HepG2 (cell line): Measurements from ENCODE around the gene PROP1. TPM values are rescaled to one million over a fixed set of nuclear protein-coding genes. Genes with fewer than 3 reads are reported as not detected.

Experiments used
- ATAC-seq: fragments of 200-7000 bp; cut with Tn5 transposase; 3 replicates; pipeline ENCODE4 v1.9.1; 2020; ENCODE audit warnings: mild to moderate bottlenecking, moderate library complexity
- BruUV-seq: library from RNA; stranded (reverse); fragments of 400-500 nt; replicated peaks from 2 replicates; lab custom pipeline; 2021; lab: Mats Ljungman, UMichigan
- CTCF ChIA-PET: fragments of 300-600 bp; formaldehyde crosslinking; extraction: SDS; loops from one replicate; lab custom pipeline; 2021; ENCODE audit warnings: low total read pairs, inconsistent platforms, low intra/inter-chr PET ratio; lab: Yijun Ruan, JAX
- POLR2A ChIA-PET: fragments of 350-600 bp; sonication (Branson Sonifier 250); formaldehyde crosslinking; loops from one replicate; lab custom pipeline; 2020; ENCODE audit warnings: antibody characterized with exemption, inconsistent platforms; lab: Yijun Ruan, JAX
- DNase-seq: peaks from one replicate; pipeline ENCODE4 v3.0.0-alpha.2; 2015; ENCODE audit warnings: low spot score
- FAIRE-seq: peaks from 3 replicates; lab custom pipeline; 2011; peaks lifted over from hg19 to GRCh38; lab: Jason Lieb, UNC
- H2AFZ ChIP-seq: one replicate; pipeline ENCODE4 v1.6.1; 2011; ENCODE audit warnings: low read length, inconsistent platforms
- H3K27ac ChIP-seq: fragments of 300-600 bp; 3 replicates; pipeline ENCODE4 v1.8.0; 2011; ENCODE audit warnings: mixed run types, mild to moderate bottlenecking, mixed read lengths, low read length, inconsistent platforms; ENCODE audit not compliant: insufficient read depth; ENCODE audit errors: extremely low read length
- H3K27me3 ChIP-seq, 2 experiments: fragments of 200-600 bp in 1 of 2; 2 replicates in 1 of 2; 3 replicates in 1 of 2; pipeline versions ENCODE4 v1.6.0 to v1.8.0; 2011; ENCODE audit warnings: low read length in 2 of 2, mild to moderate bottlenecking in 2 of 2, moderate library complexity in 2 of 2, inconsistent platforms in 1 of 2; ENCODE audit not compliant: insufficient read depth in 2 of 2, control insufficient read depth in 1 of 2
- H3K36me3 ChIP-seq, 2 experiments: fragments of 200-600 bp in 1 of 2; replicated peaks in 1 of 2; 2 replicates in 1 of 2; 3 replicates in 1 of 2; pipeline versions ENCODE4 v1.5.1 to v1.8.0; 2011; ENCODE audit warnings: low read length in 2 of 2, inconsistent platforms in 1 of 2; ENCODE audit not compliant: insufficient read depth in 2 of 2, control insufficient read depth in 1 of 2
- H3K4me1 ChIP-seq: 2 replicates; pipeline ENCODE4 v1.5.1; 2012; ENCODE audit warnings: low read length, inconsistent platforms; ENCODE audit not compliant: insufficient read depth
- H3K4me2 ChIP-seq: 2 replicates; pipeline ENCODE4 v1.6.0; 2011; ENCODE audit warnings: low read depth, low read length, inconsistent platforms
- H3K4me3 ChIP-seq, 3 experiments: fragments of 200-600 bp in 1 of 3; sonication (generic), shearing (Covaris generic) in 1 of 3; replicated peaks in 1 of 3; 2 replicates each; pipeline ENCODE4 v1.5.1; 2011 to 2016; ENCODE audit warnings: low read length in 3 of 3, inconsistent platforms in 2 of 3, low read depth in 2 of 3, mild to moderate bottlenecking in 2 of 3, control low read depth in 1 of 3, mixed read lengths in 1 of 3; ENCODE audit not compliant: insufficient read depth in 1 of 3
- H3K79me2 ChIP-seq: one replicate; pipeline ENCODE4 v1.6.1; 2011; ENCODE audit warnings: low read length, inconsistent platforms; ENCODE audit not compliant: insufficient read depth
- H3K9ac ChIP-seq: 2 replicates; pipeline ENCODE4 v1.6.0; 2011; ENCODE audit warnings: mild to moderate bottlenecking, low read depth, low read length, inconsistent platforms; ENCODE audit not compliant: insufficient read depth
- H3K9me3 ChIP-seq: 2 replicates; pipeline ENCODE4 v1.5.1; 2012; ENCODE audit warnings: mild to moderate bottlenecking, low read length
- H4K20me1 ChIP-seq: 2 replicates; pipeline ENCODE4 v1.6.0; 2011; ENCODE audit warnings: inconsistent platforms, mild to moderate bottlenecking, low read length, moderate library complexity; ENCODE audit not compliant: insufficient read depth
- ATAD3A ChIP-seq: sonication (generic); formaldehyde crosslinking; IDR thresholded peaks from 2 replicates; pipeline ENCODE4 v1.4.0; 2020; ENCODE audit warnings: missing genetic modification reagents
- CENPT ChIP-seq: sonication (generic); formaldehyde crosslinking; IDR thresholded peaks from 2 replicates; pipeline ENCODE4 v1.8.0; 2022; ENCODE audit warnings: low read depth, mild to moderate bottlenecking, moderate library complexity, missing genetic modification reagents
- CREB1 ChIP-seq, 2 experiments: fragments of 450-650 bp in 1 of 2; IDR thresholded peaks; 2 replicates each; pipeline ENCODE4 v1.6.1; 2016 to 2017; ENCODE audit warnings: control low read depth in 1 of 2, mild to moderate bottlenecking in 1 of 2, missing compliant biosample characterization in 1 of 2, missing genetic modification characterization in 1 of 2
- FOSL2 ChIP-seq: sonication (generic); formaldehyde crosslinking; IDR thresholded peaks from 2 replicates; pipeline ENCODE4 v1.4.0; 2020; ENCODE audit warnings: missing genetic modification reagents
- GATAD1 ChIP-seq: IDR thresholded peaks from 2 replicates; pipeline ENCODE4 v1.6.1; 2016; ENCODE audit warnings: missing genetic modification reagents, missing compliant biosample characterization
- RBFOX2 ChIP-seq: fragments of 200-400 bp; formaldehyde crosslinking; IDR thresholded peaks from 2 replicates; pipeline ENCODE4 v1.6.1; 2017; ENCODE audit warnings: low read depth, mild to moderate bottlenecking, low read length
- SIX4 ChIP-seq: sonication (generic); formaldehyde crosslinking; IDR thresholded peaks from 2 replicates; pipeline ENCODE4 v1.4.0; 2020; ENCODE audit warnings: missing genetic modification reagents
- SP1 ChIP-seq, 2 experiments: fragments of 450-650 bp in 1 of 2; sonication (generic) in 1 of 2; formaldehyde crosslinking in 1 of 2; IDR thresholded peaks; 2 replicates each; pipeline versions ENCODE4 v1.4.0 to v1.6.1; 2016 to 2020; ENCODE audit warnings: missing genetic modification reagents in 1 of 2
- SP4 ChIP-seq: sonication (generic); formaldehyde crosslinking; IDR thresholded peaks from 2 replicates; pipeline ENCODE4 v1.8.1; 2023; ENCODE audit warnings: mild to moderate bottlenecking, missing genetic modification reagents
- SYNCRIP ChIP-seq: fragments of 200-400 bp; formaldehyde crosslinking; IDR thresholded peaks from 2 replicates; pipeline ENCODE4 v1.6.1; 2018; ENCODE audit warnings: mild to moderate bottlenecking, low read depth, low read length; ENCODE audit not compliant: insufficient read depth
- THYN1 ChIP-seq: sonication (generic); formaldehyde crosslinking; IDR thresholded peaks from 2 replicates; pipeline ENCODE4 v1.8.1; 2023; ENCODE audit warnings: low read depth, mild to moderate bottlenecking, moderate library complexity, missing genetic modification reagents, borderline replicate concordance
- ZBTB8A ChIP-seq: sonication (generic); formaldehyde crosslinking; IDR thresholded peaks from 2 replicates; pipeline ENCODE4 v1.4.0; 2020; ENCODE audit warnings: mild to moderate bottlenecking, low read depth, missing genetic modification reagents, borderline replicate concordance
- ZFP62 ChIP-seq: sonication (generic); formaldehyde crosslinking; IDR thresholded peaks from 2 replicates; pipeline ENCODE4 v1.4.0; 2020; ENCODE audit warnings: missing genetic modification reagents
- ZNF30 ChIP-seq: sonication (generic); formaldehyde crosslinking; IDR thresholded peaks from 2 replicates; pipeline ENCODE4 v1.5.0; 2020; ENCODE audit warnings: mild to moderate bottlenecking, missing genetic modification reagents
- ZNF431 ChIP-seq: sonication (generic); formaldehyde crosslinking; IDR thresholded peaks from 2 replicates; pipeline ENCODE4 v1.9.0; 2022; ENCODE audit warnings: missing genetic modification reagents, low read depth, mild to moderate bottlenecking, borderline replicate concordance
- ZNF572 ChIP-seq: sonication (generic); formaldehyde crosslinking; IDR thresholded peaks from 2 replicates; pipeline ENCODE4 v1.5.1; 2020; ENCODE audit warnings: mild to moderate bottlenecking, missing genetic modification reagents
- ZNF652 ChIP-seq: IDR thresholded peaks from 2 replicates; pipeline ENCODE4 v1.6.1; 2016; ENCODE audit warnings: low read depth, borderline replicate concordance
- WGBS: methylation state at CpG from one replicate; pipeline ENCODE4 v1.1.6; 2017; ENCODE audit warnings: low lambda C conversion rate; 5-methylcytosine and 5-hydroxymethylcytosine counted together
- in situ Hi-C: cut with HindIII; loops from 2 replicates; pipeline ENCODE4 v1.10.0; 2017; ENCODE audit warnings: low pct_unique_long_range_greater_than_20kb; ENCODE audit not compliant: extremely low pct_ligation_motif_present
- intact Hi-C: fragments of 100-400 bp; cut with micrococcal nuclease; formaldehyde crosslinking; loops from one replicate; pipeline ENCODE4 v1.10.0; 2022; ENCODE audit not compliant: unreplicated experiment
- polyA plus RNA-seq, 8 experiments: library from polyadenylated mRNA; depleted of rRNA in 3 of 8; stranded (reverse) in 7 of 8; unstranded in 1 of 8; fragments of >200 nt; fragmentation: Illumina TruSeq in 4 of 8; extraction: Trizol in 4 of 8; gene quantifications; 2 replicates each; pipeline versions ENCODE4 v1.2.1 to v1.2.3, GENCODE V29; 2011 to 2016; ENCODE audit warnings: low read depth in 4 of 8, missing spikeins in 1 of 8, mixed read lengths in 1 of 8; ENCODE audit not compliant: insufficient read depth in 1 of 8
- total RNA-seq, 5 experiments: library from RNA; depleted of rRNA; stranded (reverse); fragments of >200 nt; fragmentation: Illumina TruSeq; extraction: Trizol; gene quantifications; 2 replicates each; pipeline ENCODE4 v1.2.3, GENCODE V29; 2016; ENCODE audit warnings: low read depth in 1 of 5
- TF ChIP-seq, protein P1 (sequence below): sonication (generic); formaldehyde crosslinking; IDR thresholded peaks from 2 replicates; pipeline ENCODE4 v1.8.1; 2023; ENCODE audit warnings: mild to moderate bottlenecking, missing genetic modification reagents
- TF ChIP-seq, protein P2 (sequence below): sonication (generic); formaldehyde crosslinking; conservative IDR thresholded peaks from 2 replicates; pipeline ENCODE4 v1.4.0; 2020; ENCODE audit warnings: missing genetic modification reagents

PROP1 gene
- total and polyA plus RNA-seq, 2 of the 13 experiments (the other 11 are each of a cell fraction or from before 2014, with no cell fraction given): not detected

DNA sequence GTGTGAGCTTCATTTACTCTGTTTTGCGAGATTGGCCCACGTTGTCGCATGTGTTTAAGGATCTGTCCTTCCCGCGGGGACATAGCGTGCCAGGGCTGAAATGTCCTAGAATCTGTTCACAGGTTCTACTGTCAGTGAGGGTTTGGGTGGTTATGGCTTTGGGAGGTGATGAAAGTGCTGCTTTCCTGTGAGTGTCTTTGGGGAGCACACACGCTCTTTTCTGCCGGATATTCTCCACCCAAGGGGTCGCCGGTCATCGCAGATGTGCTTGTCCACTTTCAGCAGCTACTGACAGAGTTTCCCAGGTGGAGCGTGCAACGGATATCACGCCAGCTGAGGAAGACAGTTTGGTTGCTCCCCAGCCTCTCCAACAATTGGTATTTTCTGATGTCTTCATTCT, 32.1 kb downstream of the PROP1 start:
- Histone ChIP-seq H4K20me1 (no peaks in the 10 kb centered on the region), H3K4me2 (no peak overlapping the region), H3K79me2 (no peaks in the 10 kb centered on the region), H2AFZ (no peak overlapping the region), H3K36me3 (no peaks in the 10 kb centered on the region), H3K4me3 (no peak overlapping the region), H3K9ac (no peak overlapping the region), H3K27ac (no peak overlapping the region), H3K4me1 (no peaks in the 10 kb centered on the region), H3K9me3 (peaks cover 7% of the 10 kb centered on the region), H3K27me3 (no peaks in the 10 kb centered on the region; a peak in 1 of 5 replicates)
- ChIA-PET CTCF (no interaction called here), POLR2A (no interaction called here)
- FAIRE-seq (no peak), DNase-seq (no peak), ATAC-seq (no peak)
- 72% methylated on average over 11 of the region's 14 CpGs for WGBS
- intact Hi-C loops (no loop called here), in situ Hi-C loops (no loop called here)
- BruUV-seq: no TSS peak
- TF ChIP-seq CREB1 (IDR thresholded peaks at IDR 0.05) (no peak), CREB1 (CRISPR knock-in tag; IDR thresholded peaks at IDR 0.05) (no peak), SP4 (CRISPR knock-in tag) (no peak), GATAD1 (CRISPR knock-in tag) (no peak), RBFOX2 (no peak), ATAD3A (CRISPR knock-in tag) (no peak), CENPT (no peak), FOSL2 (no peak), SP1 (IDR thresholded peaks at IDR 0.05) (no peak), SP1 (CRISPR knock-in tag; IDR thresholded peaks at IDR 0.05) (no peak), ZNF30 (no peak), ZBTB8A (no peak), SIX4 (CRISPR knock-in tag) (no peak), ZNF431 (CRISPR knock-in tag) (no peak), ZNF572 (CRISPR knock-in tag) (no peak), ZFP62 (no peak), THYN1 (CRISPR knock-in tag) (no peak), SYNCRIP (no peak), ZNF652 (CRISPR knock-in tag) (no peak)
- TF ChIP-seq, protein P1, sequence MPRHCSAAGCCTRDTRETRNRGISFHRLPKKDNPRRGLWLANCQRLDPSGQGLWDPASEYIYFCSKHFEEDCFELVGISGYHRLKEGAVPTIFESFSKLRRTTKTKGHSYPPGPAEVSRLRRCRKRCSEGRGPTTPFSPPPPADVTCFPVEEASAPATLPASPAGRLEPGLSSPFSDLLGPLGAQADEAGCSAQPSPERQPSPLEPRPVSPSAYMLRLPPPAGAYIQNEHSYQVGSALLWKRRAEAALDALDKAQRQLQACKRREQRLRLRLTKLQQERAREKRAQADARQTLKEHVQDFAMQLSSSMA (CRISPR knock-in tag): no peak
- TF ChIP-seq, protein P2, sequence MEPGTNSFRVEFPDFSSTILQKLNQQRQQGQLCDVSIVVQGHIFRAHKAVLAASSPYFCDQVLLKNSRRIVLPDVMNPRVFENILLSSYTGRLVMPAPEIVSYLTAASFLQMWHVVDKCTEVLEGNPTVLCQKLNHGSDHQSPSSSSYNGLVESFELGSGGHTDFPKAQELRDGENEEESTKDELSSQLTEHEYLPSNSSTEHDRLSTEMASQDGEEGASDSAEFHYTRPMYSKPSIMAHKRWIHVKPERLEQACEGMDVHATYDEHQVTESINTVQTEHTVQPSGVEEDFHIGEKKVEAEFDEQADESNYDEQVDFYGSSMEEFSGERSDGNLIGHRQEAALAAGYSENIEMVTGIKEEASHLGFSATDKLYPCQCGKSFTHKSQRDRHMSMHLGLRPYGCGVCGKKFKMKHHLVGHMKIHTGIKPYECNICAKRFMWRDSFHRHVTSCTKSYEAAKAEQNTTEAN (CRISPR knock-in tag): no peak
